ENCODE results near the gene DCD.

DCD gene

DNA sequence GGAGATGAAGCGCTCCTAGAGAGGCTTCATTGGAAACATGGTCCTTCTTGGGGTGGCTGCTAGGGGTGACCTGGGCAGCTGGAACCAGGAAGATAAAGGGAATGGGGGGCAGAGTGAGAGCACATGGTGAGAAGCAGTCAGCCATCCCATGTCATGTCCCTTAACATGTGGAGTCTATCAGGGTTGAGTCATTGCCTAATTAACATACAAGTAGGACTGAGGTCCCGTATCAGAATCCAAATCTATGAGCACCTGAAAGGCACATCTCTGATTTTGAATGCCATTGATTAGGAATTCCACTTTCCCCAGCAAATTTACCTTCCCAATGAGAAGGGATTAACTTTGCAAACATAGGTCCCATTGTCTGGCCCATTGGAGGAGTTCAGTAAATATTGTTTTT lies 39.4 kb downstream of the DCD start:
- Histone ChIP-seq H3K9me3 (ENCODE audit: control insufficient read depth, low read length) (no peaks in the 10 kb centered on the region), H3K36me3 (ENCODE audit: control insufficient read depth, insufficient read depth, low read length) (no peaks in the 10 kb centered on the region), H3K4me1 (peaks cover 12% of the 10 kb centered on the region), H3K79me2 (no peaks in the 10 kb centered on the region), H3K9ac (no peak overlapping the region), H3K4me2 (ENCODE audit: low read length) (no peak overlapping the region), H2AFZ (no peak overlapping the region), H3K27me3 (ENCODE audit: control insufficient read depth, insufficient read depth, low read length) (no peaks in the 10 kb centered on the region), H3K27ac (no peak overlapping the region), H3K4me3 (ENCODE audit: low read depth, low read length) (no peak overlapping the region)
- TF ChIP-seq, protein P1, sequence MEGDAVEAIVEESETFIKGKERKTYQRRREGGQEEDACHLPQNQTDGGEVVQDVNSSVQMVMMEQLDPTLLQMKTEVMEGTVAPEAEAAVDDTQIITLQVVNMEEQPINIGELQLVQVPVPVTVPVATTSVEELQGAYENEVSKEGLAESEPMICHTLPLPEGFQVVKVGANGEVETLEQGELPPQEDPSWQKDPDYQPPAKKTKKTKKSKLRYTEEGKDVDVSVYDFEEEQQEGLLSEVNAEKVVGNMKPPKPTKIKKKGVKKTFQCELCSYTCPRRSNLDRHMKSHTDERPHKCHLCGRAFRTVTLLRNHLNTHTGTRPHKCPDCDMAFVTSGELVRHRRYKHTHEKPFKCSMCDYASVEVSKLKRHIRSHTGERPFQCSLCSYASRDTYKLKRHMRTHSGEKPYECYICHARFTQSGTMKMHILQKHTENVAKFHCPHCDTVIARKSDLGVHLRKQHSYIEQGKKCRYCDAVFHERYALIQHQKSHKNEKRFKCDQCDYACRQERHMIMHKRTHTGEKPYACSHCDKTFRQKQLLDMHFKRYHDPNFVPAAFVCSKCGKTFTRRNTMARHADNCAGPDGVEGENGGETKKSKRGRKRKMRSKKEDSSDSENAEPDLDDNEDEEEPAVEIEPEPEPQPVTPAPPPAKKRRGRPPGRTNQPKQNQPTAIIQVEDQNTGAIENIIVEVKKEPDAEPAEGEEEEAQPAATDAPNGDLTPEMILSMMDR (IDR thresholded peaks at IDR 0.05) = no peak

GRCh38 chr12:54608156-54608555 lies 40.0 kb downstream of the DCD start:
- no peaks in the 10 kb centered on the region for H3K27me3 ChIP-seq (ENCODE audit: control insufficient read depth, insufficient read depth, low read length)
- H3K36me3 ChIP-seq (ENCODE audit: control insufficient read depth, insufficient read depth, low read length) = no peaks in the 10 kb centered on the region
- H3K9me3 ChIP-seq (ENCODE audit: control insufficient read depth, low read length) = no peaks in the 10 kb centered on the region
- H3K27ac ChIP-seq = no peak overlapping the region
- no peak overlapping the region for H2AFZ ChIP-seq
- no peak overlapping the region for H3K4me2 ChIP-seq (ENCODE audit: low read length)
- H3K79me2 ChIP-seq = no peaks in the 10 kb centered on the region
- peaks cover 12% of the 10 kb centered on the region for H3K4me1 ChIP-seq
- H3K4me3 ChIP-seq (ENCODE audit: low read depth, low read length) = no peak overlapping the region
- TF ChIP-seq, protein P1 (IDR thresholded peaks at IDR 0.05) = no peak
- H3K9ac ChIP-seq = no peak overlapping the region

DNA sequence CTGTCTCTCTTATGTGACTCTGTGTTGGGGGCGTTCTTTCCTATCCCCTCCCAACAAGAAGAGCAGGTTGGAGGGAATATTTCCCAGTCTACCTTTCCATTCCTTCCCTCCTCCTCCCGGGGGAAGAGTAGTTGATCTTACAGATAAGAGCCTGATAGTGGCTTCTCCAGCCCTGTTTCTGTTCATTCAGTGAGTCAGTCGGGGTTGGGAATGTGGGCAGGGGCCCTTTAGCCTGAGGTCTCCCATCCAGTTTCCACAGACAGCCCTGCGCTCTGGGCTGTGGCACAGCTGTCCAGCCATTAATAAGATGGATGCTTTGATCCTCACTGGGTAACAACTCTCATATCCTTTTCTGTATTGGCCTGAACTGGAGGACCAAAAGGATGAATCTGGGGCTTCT lies 41.6 kb downstream of the DCD start:
- Histone ChIP-seq H3K9ac (no peak overlapping the region), H3K4me3 (ENCODE audit: low read depth, low read length) (no peak overlapping the region), H2AFZ (no peak overlapping the region), H3K27ac (no peak overlapping the region), H3K79me2 (no peaks in the 10 kb centered on the region), H3K9me3 (ENCODE audit: control insufficient read depth, low read length) (no peaks in the 10 kb centered on the region), H3K36me3 (ENCODE audit: control insufficient read depth, insufficient read depth, low read length) (no peaks in the 10 kb centered on the region), H3K4me2 (ENCODE audit: low read length) (no peak overlapping the region), H3K27me3 (ENCODE audit: control insufficient read depth, insufficient read depth, low read length) (no peaks in the 10 kb centered on the region), H3K4me1 (peaks cover 3% of the 10 kb centered on the region)
- TF ChIP-seq, protein P1 (IDR thresholded peaks at IDR 0.05) = no peak

GRCh38 chr12:54605138-54605970 lies 42.8 kb downstream of the DCD start:
- no peak overlapping the region for H3K27ac ChIP-seq
- no peak overlapping the region for H3K9ac ChIP-seq
- TF ChIP-seq, protein P1 (IDR thresholded peaks at IDR 0.05) = no peak
- H3K9me3 ChIP-seq (ENCODE audit: control insufficient read depth, low read length) = no peaks in the 10 kb centered on the region
- no peaks in the 10 kb centered on the region for H3K27me3 ChIP-seq (ENCODE audit: control insufficient read depth, insufficient read depth, low read length)
- no peak overlapping the region for H3K4me2 ChIP-seq (ENCODE audit: low read length)
- no peak overlapping the region for H2AFZ ChIP-seq
- no peak overlapping the region for H3K4me3 ChIP-seq (ENCODE audit: low read depth, low read length)
- H3K36me3 ChIP-seq (ENCODE audit: control insufficient read depth, insufficient read depth, low read length) = no peaks in the 10 kb centered on the region
- H3K79me2 ChIP-seq = no peaks in the 10 kb centered on the region
- no peaks in the 10 kb centered on the region for H3K4me1 ChIP-seq

GRCh38 chr12:54604436-54604835 lies 43.7 kb downstream of the DCD start:
- peaks cover 2% of the 10 kb centered on the region for H3K4me1 ChIP-seq
- no peak overlapping the region for H3K27ac ChIP-seq
- H3K9ac ChIP-seq = no peak overlapping the region
- H3K27me3 ChIP-seq (ENCODE audit: control insufficient read depth, insufficient read depth, low read length) = no peaks in the 10 kb centered on the region
- H3K4me2 ChIP-seq (ENCODE audit: low read length) = no peak overlapping the region
- H3K36me3 ChIP-seq (ENCODE audit: control insufficient read depth, insufficient read depth, low read length) = no peaks in the 10 kb centered on the region
- H2AFZ ChIP-seq = no peak overlapping the region
- H3K4me3 ChIP-seq (ENCODE audit: low read depth, low read length) = no peak overlapping the region
- TF ChIP-seq, protein P1 (IDR thresholded peaks at IDR 0.05) = no peak
- H3K9me3 ChIP-seq (ENCODE audit: control insufficient read depth, low read length) = no peaks in the 10 kb centered on the region
- H3K79me2 ChIP-seq = no peaks in the 10 kb centered on the region
